CD4-positive, CD25-positive, alpha-beta regulatory T cell (primary cell): ENCODE results near the gene NAV3. TPM values are rescaled to one million over a fixed set of nuclear protein-coding genes. Genes with fewer than 3 reads are reported as not detected.

Experiments used
- ATAC-seq, 2 donors: fragments of 150-1000 bp; cut with Tn5 transposase; one replicate each; pipeline ENCODE4 v1.10.0; 2021; ENCODE audit warnings: low read depth in 2 of 2, moderate number of reproducible peaks in 2 of 2, moderate library complexity in 1 of 2
- DNase-seq, 3 donors: peaks; one replicate each; pipeline versions ENCODE4 v3.0.0 to v3.0.0-alpha.2; 2012 to 2022; ENCODE audit warnings: mixed read lengths in 1 of 3
- H3K27ac ChIP-seq: one replicate; pipeline ENCODE4 v1.7.0; 2013; ENCODE audit warnings: mild to moderate bottlenecking, low read length; ENCODE audit not compliant: insufficient read depth, poor library complexity, severe bottlenecking
- H3K27me3 ChIP-seq: one replicate; pipeline ENCODE4 v1.7.0; 2013; ENCODE audit warnings: low read length; ENCODE audit not compliant: control insufficient read depth, insufficient read depth
- H3K36me3 ChIP-seq: one replicate; pipeline ENCODE4 v1.7.0; 2013; ENCODE audit warnings: mild to moderate bottlenecking, low read length, moderate library complexity; ENCODE audit not compliant: control insufficient read depth, insufficient read depth
- H3K4me1 ChIP-seq: 2 replicates; pipeline ENCODE4 v1.7.0; 2013; ENCODE audit warnings: mild to moderate bottlenecking, low read length; ENCODE audit not compliant: insufficient read depth, control insufficient read depth, poor library complexity, severe bottlenecking
- H3K4me3 ChIP-seq: one replicate; pipeline ENCODE4 v1.7.0; 2013; ENCODE audit warnings: low read depth, mild to moderate bottlenecking, low read length, moderate library complexity
- H3K9me3 ChIP-seq, 2 experiments: 1 replicate in 1 of 2; 2 replicates in 1 of 2; pipeline ENCODE4 v1.7.0; 2013; ENCODE audit warnings: low read length in 2 of 2, mild to moderate bottlenecking in 1 of 2, moderate library complexity in 1 of 2; ENCODE audit not compliant: control insufficient read depth in 2 of 2
- H3K27ac Mint-ChIP-seq, 3 donors: one replicate each; pipeline ENCODE4 v1.8.0; 2020 to 2022; ENCODE audit warnings: mild to moderate bottlenecking in 3 of 3, mixed read lengths in 3 of 3, moderate library complexity in 2 of 3
- H3K27me3 Mint-ChIP-seq: one replicate; pipeline ENCODE4 v1.8.0; 2022; ENCODE audit warnings: mild to moderate bottlenecking, mixed read lengths
- H3K36me3 Mint-ChIP-seq: one replicate; pipeline ENCODE4 v1.8.0; 2020; ENCODE audit warnings: mixed read lengths
- H3K4me1 Mint-ChIP-seq, 4 donors: one replicate each; pipeline ENCODE4 v1.8.0; 2020 to 2022; ENCODE audit warnings: mixed read lengths in 4 of 4, mild to moderate bottlenecking in 1 of 4
- H3K4me3 Mint-ChIP-seq, 4 donors: one replicate each; pipeline ENCODE4 v1.8.0; 2020 to 2022; ENCODE audit warnings: mild to moderate bottlenecking in 4 of 4, mixed read lengths in 4 of 4, moderate library complexity in 3 of 4
- H3K9me3 Mint-ChIP-seq, 7 donors: one replicate each; pipeline ENCODE4 v1.8.0; 2020 to 2022; ENCODE audit warnings: mixed read lengths in 7 of 7, mild to moderate bottlenecking in 3 of 7, moderate library complexity in 2 of 7
- polyA plus RNA-seq, 4 donors: library from polyadenylated mRNA; unstranded; fragments of 300-500 nt; fragmentation: Illumina TruSeq; gene quantifications; one replicate each; pipeline ENCODE4 v1.2.3, GENCODE V29; 2021
- total RNA-seq: library from RNA; stranded (reverse); gene quantifications from one replicate; pipeline ENCODE4 v1.2.3, GENCODE V29; 2022

The NAV3 gene
- total and polyA plus RNA-seq, 5 donors from 2014 or later = not detected

GRCh38 chr12:78183824-78184223 lies 353.1 kb downstream of the NAV3 start:
- Histone ChIP-seq H3K36me3 (no peaks in the 10 kb centered on the region), H3K27me3 (no peaks in the 10 kb centered on the region), H3K4me3 (no peak overlapping the region), H3K9me3 (no peaks in the 10 kb centered on the region), H3K4me1 (no peaks in the 10 kb centered on the region), H3K27ac (no peak overlapping the region)
- DNase-seq (no peak), ATAC-seq (no peak)
- Mint-ChIP-seq H3K4me3 (no peak overlapping the region), H3K27ac (no peak overlapping the region), H3K9me3 (peaks cover 0 to 2% (median 0%) of the 10 kb centered on the region in 7 donors), H3K27me3 (no peaks in the 10 kb centered on the region), H3K36me3 (no peaks in the 10 kb centered on the region), H3K4me1 (no peaks in the 10 kb centered on the region)

DNA sequence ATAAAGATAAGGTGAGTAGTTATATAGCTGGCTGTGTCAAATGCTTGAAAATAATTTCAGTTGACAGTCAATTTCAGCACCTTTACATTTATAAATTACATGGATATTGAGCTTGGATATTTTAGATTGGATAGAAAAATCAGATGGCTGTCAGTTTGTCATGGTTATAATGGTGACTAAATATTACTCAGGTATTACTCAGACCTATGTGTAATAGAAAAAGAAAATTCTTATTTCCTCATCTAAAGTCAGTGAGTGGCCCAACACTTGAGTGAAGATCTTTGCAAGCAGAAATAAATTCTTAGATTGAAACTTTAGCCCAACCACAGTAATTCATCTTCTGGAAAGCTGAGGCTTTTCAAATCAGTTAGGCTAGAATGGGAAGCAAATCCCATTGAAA lies 354.4 kb downstream of the NAV3 start:
- no peak for DNase-seq
- no peaks in the 10 kb centered on the region for H3K27me3 Mint-ChIP-seq

DNA sequence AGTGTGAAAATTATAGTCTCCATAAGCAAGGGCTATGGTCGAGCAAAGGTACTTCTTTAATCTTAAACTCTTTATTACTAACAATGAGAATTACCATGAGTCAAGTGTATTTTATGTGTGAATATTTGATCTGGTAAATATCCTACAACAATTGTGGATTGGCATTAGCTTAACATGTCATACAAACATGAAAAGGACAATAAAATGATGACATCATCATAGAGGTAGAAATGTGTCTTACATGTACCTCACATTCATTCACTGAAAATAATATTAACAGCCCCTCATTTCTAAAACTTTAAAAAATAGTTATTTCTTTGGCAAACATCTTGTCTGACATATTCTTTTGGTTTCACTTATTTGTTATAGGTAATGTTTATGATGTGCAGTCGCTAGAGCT lies 355.0 kb downstream of the NAV3 start:
- H3K4me1 ChIP-seq = no peaks in the 10 kb centered on the region
- H3K36me3 ChIP-seq = no peaks in the 10 kb centered on the region
- H3K36me3 Mint-ChIP-seq = no peaks in the 10 kb centered on the region
- no peak overlapping the region for H3K4me3 ChIP-seq
- H3K27ac Mint-ChIP-seq = no peak overlapping the region
- peaks cover 0 to 2% (median 0%) of the 10 kb centered on the region in 7 donors for H3K9me3 Mint-ChIP-seq
- no peak overlapping the region for H3K27ac ChIP-seq
- no peak overlapping the region for H3K4me3 Mint-ChIP-seq
- no peaks in the 10 kb centered on the region for H3K4me1 Mint-ChIP-seq
- no peak for ATAC-seq
- H3K27me3 ChIP-seq = no peaks in the 10 kb centered on the region
- H3K27me3 Mint-ChIP-seq = no peaks in the 10 kb centered on the region
- DNase-seq = no peak
- H3K9me3 ChIP-seq = peaks cover 0 to 3% of the 10 kb centered on the region in 2 experiments

More for the DNA sequence above, 354.4 kb downstream of the NAV3 start:
- no peak overlapping the region for H3K4me3 ChIP-seq
- H3K4me3 Mint-ChIP-seq = no peak overlapping the region
- peaks cover 0 to 2% (median 0%) of the 10 kb centered on the region in 7 donors for H3K9me3 Mint-ChIP-seq
- no peaks in the 10 kb centered on the region for H3K36me3 ChIP-seq
- no peaks in the 10 kb centered on the region for H3K4me1 ChIP-seq
- H3K27ac Mint-ChIP-seq = no peak overlapping the region
- no peaks in the 10 kb centered on the region for H3K36me3 Mint-ChIP-seq
- H3K4me1 Mint-ChIP-seq = no peaks in the 10 kb centered on the region
- no peak for ATAC-seq
- no peaks in the 10 kb centered on the region for H3K27me3 ChIP-seq
- H3K9me3 ChIP-seq = peaks cover 0 to 3% of the 10 kb centered on the region in 2 experiments
- H3K27ac ChIP-seq = no peak overlapping the region

DNA sequence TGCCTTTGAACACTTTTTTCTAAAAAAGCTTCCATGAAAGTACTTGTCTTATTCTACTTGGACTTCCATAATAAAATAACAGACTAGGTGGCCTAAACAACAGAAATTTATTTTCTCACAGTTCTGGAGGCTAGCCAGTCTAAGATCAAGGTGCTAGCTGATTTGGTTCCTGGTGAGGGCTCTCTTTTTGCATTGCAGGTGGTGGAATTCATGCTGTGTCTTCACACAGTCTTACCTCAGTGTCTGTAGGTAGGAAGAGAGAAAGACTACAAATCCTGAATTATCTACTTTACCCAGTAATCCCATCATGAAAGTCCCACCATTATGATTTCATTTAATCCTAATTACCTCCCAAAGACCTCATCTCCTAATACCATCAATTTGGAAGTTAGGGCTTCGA lies 356.0 kb downstream of the NAV3 start:
- H3K36me3 ChIP-seq = no peaks in the 10 kb centered on the region
- Mint-ChIP-seq H3K4me1 (no peaks in the 10 kb centered on the region), H3K9me3 (peaks cover 0 to 3% (median 1%) of the 10 kb centered on the region in 7 donors), H3K27me3 (no peaks in the 10 kb centered on the region), H3K27ac (no peak overlapping the region), H3K4me3 (no peak overlapping the region), H3K36me3 (no peaks in the 10 kb centered on the region)
- DNase-seq (no peak), ATAC-seq (no peak)
- no peak overlapping the region for H3K27ac ChIP-seq
- peaks cover 0 to 3% of the 10 kb centered on the region in 2 experiments for H3K9me3 ChIP-seq
- no peaks in the 10 kb centered on the region for H3K4me1 ChIP-seq
- no peaks in the 10 kb centered on the region for H3K27me3 ChIP-seq
- H3K4me3 ChIP-seq = no peak overlapping the region

DNA sequence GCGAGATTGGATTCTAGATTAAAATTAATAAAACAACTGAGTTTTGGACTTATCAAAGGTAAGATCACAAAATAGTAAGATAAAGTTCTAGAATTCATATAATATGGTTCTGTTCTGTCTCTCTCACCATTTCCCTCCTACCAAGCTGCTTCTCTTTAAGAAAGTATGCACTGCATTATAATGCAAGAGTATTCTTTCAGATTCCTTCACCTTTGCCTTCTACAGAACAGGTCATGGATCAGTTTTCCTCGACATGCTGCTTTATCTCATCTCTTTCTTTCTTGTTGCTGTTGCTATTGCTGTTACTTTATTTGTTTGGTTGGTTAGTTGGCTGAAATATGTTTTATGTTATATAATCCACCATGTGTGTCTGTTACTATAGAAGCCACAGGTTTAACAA lies 357.0 kb downstream of the NAV3 start:
- no peak overlapping the region for H3K27ac Mint-ChIP-seq
- H3K4me1 Mint-ChIP-seq = no peaks in the 10 kb centered on the region
- no peaks in the 10 kb centered on the region for H3K4me1 ChIP-seq
- H3K36me3 ChIP-seq = no peaks in the 10 kb centered on the region
- H3K4me3 Mint-ChIP-seq = no peak overlapping the region
- H3K9me3 Mint-ChIP-seq = peaks cover 0 to 3% (median 1%) of the 10 kb centered on the region in 7 donors
- no peaks in the 10 kb centered on the region for H3K36me3 Mint-ChIP-seq
- no peak overlapping the region for H3K27ac ChIP-seq
- H3K4me3 ChIP-seq = no peak overlapping the region
- H3K27me3 Mint-ChIP-seq = no peaks in the 10 kb centered on the region
- no peaks in the 10 kb centered on the region for H3K27me3 ChIP-seq
- DNase-seq (no peak), ATAC-seq (no peak)
- peaks cover 0 to 3% of the 10 kb centered on the region in 2 experiments for H3K9me3 ChIP-seq

- H3K4me3 Mint-ChIP-seq = no peak overlapping the region
Measured at GRCh38 chr12:78189656-78190055, 359.0 kb downstream of the NAV3 start.

GRCh38 chr12:78191611-78192010 lies 360.9 kb downstream of the NAV3 start:
- DNase-seq (no peak), ATAC-seq (no peak)
- Histone ChIP-seq H3K36me3 (no peaks in the 10 kb centered on the region), H3K27me3 (no peaks in the 10 kb centered on the region), H3K4me3 (no peak overlapping the region), H3K9me3 (peaks cover 0 to 3% of the 10 kb centered on the region in 2 experiments), H3K4me1 (no peaks in the 10 kb centered on the region), H3K27ac (no peak overlapping the region)
- no peaks in the 10 kb centered on the region for H3K36me3 Mint-ChIP-seq
- H3K27ac Mint-ChIP-seq = no peak overlapping the region
- peaks cover 0 to 10% (median 4%) of the 10 kb centered on the region in 7 donors for H3K9me3 Mint-ChIP-seq
- no peaks in the 10 kb centered on the region for H3K27me3 Mint-ChIP-seq
- no peaks in the 10 kb centered on the region for H3K4me1 Mint-ChIP-seq
- H3K4me3 Mint-ChIP-seq = no peak overlapping the region

More at GRCh38 chr12:78189656-78190055, 359.0 kb downstream of the NAV3 start:
- Histone ChIP-seq H3K27me3 (no peaks in the 10 kb centered on the region), H3K36me3 (no peaks in the 10 kb centered on the region), H3K27ac (no peak overlapping the region), H3K4me1 (no peaks in the 10 kb centered on the region), H3K9me3 (peaks cover 0 to 3% of the 10 kb centered on the region in 2 experiments), H3K4me3 (no peak overlapping the region)
- Mint-ChIP-seq H3K27me3 (no peaks in the 10 kb centered on the region), H3K36me3 (no peaks in the 10 kb centered on the region), H3K9me3 (peaks cover 0 to 8% (median 3%) of the 10 kb centered on the region in 7 donors), H3K27ac (no peak overlapping the region), H3K4me1 (no peaks in the 10 kb centered on the region)
- ATAC-seq (no peak), DNase-seq (no peak)

DNA sequence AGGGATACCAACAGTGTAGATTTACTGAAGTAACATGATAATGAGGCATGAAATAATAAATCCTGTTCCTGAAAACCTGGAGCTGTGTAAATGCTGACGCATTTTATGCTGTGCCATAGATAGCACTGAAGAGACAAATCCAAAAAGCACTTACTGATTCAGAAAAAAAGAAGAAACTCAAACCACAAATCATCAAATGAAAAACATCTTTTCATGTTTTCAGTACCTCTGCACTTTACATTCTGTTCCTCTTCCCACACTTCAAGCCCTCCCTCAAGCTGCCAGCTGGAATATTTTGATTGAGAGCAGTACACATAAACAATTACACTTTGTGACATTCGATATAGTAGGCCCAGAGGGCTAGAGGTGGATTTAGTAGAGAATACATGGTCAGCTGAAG lies 362.3 kb downstream of the NAV3 start:
- H3K4me1 ChIP-seq = no peaks in the 10 kb centered on the region
- ATAC-seq (no peak), DNase-seq (no peak)
- no peak overlapping the region for H3K27ac ChIP-seq
- Mint-ChIP-seq H3K36me3 (no peaks in the 10 kb centered on the region), H3K27me3 (no peaks in the 10 kb centered on the region), H3K9me3 (peaks cover 0 to 9% (median 4%) of the 10 kb centered on the region in 7 donors), H3K27ac (no peak overlapping the region), H3K4me1 (no peaks in the 10 kb centered on the region), H3K4me3 (no peak overlapping the region)
- H3K36me3 ChIP-seq = no peaks in the 10 kb centered on the region
- no peaks in the 10 kb centered on the region for H3K27me3 ChIP-seq
- peaks cover 0 to 3% of the 10 kb centered on the region in 2 experiments for H3K9me3 ChIP-seq
- no peak overlapping the region for H3K4me3 ChIP-seq
